22Rv1 (cell line): Measurements from ENCODE around the gene ERCC1.

ENCODE experiments used
- CTCF ChIP-seq: fragments of 450-650 bp; IDR thresholded peaks from 2 replicates; pipeline ENCODE4 v1.5.1; 2017; ENCODE audit warnings: mild to moderate bottlenecking
- ZFX ChIP-seq: fragments of 450-650 bp; IDR thresholded peaks from 2 replicates; pipeline ENCODE4 v1.6.1; 2017; ENCODE audit warnings: antibody characterized with exemption, borderline replicate concordance

GRCh38 chr19:45456500-45456815 lies 32.7 kb upstream of the ERCC1 start:
- TF ChIP-seq CTCF, result no peak
- TF ChIP-seq ZFX, result no peak
